HL-60/S4 treated with phorbol 12-myristate 13-acetate at 8.2 ng/mL for 4 days and 3 days (cell line): Measurements from ENCODE around the gene SYCP3.
"Not testable (repeated sequence)": the region's sequence is repeated elsewhere in the genome, so short reads cannot be mapped to it uniquely, and the experiment has no call there.

ENCODE experiments used
- in situ Hi-C: fragments of 300-500 bp; cut with MboI; formaldehyde crosslinking; loops from 2 replicates; pipeline ENCODE4 v1.15.0; 2022; ENCODE audit warnings: low sequenced_read_pairs

Gene SYCP3

DNA sequence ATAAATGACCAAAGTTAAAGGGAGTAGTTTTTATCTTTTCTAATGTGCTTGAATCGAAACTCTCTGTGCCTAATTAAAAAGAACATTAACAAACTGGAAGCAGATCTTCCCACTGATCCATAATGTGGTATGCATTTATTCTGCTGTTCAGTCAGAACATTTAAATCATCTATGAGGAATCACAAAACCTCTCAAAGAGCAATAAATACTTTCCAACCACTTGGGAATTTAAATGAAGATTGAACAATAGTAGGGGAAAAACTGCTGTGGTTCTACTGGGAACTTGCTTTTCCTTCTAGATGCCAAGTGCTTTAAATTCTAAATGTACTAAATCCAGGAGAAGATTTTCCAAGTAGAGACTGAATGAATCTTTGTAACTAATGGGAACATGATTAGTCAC is 54.2 kb downstream of the SYCP3 start:
- in situ Hi-C loops = no loop called here

DNA sequence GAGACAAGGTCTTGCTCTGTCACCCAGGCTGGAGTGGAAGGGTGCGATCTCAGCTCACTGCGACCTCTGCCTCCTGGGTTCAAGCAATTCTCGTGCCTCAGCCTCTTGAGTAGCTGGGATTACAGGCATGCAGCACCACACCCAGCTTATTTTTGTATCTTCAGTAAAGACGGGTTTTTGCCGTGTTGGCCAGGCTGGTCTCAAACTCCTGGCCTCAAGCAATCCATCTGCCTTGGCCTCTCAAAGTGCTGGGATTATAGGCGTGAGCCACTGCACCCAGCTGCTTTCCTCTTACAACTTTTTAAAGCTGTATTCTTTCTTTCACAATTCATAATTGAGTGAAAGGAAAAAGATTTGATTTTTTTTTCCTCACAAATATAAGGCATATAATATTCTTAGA is 57.6 kb downstream of the SYCP3 start:
- in situ Hi-C loops = not testable (repeated sequence)

DNA sequence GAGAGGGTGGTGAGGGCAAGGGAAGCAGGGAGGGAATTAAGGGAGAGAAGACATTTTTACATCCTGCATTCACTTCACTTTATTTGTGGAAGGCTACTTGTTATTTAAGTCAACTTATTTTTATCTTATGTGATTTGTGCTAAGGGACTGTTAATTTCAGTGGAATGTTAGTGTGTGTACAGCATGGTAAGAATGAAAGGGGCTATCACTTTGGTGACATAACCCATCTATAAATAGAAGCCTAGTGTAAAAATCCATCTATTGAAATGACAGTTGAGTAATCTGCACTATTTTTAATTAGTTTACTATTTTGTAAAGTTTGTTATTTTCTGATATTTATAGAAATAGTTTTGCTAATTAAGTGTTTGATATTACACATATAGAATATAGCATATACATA is 58.6 kb downstream of the SYCP3 start:
- in situ Hi-C loops = no loop called here

DNA sequence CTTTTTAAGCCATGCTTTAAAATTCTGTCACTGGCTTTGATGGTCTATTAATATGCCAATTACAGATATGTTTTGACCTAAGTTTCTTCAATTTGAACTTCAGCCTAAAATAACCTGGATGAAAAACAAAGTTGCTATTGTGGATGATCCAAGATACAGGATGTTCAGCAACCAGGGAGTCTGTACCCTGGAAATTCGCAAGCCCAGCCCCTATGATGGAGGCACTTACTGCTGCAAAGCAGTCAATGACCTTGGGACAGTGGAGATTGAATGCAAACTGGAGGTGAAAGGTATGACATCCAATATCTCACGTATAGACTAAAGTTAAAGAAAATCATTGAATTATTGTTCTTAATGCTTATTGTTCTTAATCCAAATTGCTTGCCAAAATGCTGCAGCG is 59.0 kb downstream of the SYCP3 start:
- in situ Hi-C loops = no loop called here
